ENCODE data around the gene TMEM132A.

- TF ChIP-seq CTCF (IDR thresholded peaks at IDR 0.05; ENCODE audit: low read depth, low read length), result no peak
- no peak for TF ChIP-seq MYC (IDR thresholded peaks at IDR 0.05; ENCODE audit: low read depth, low read length)
- TF ChIP-seq POLR2A (IDR thresholded peaks at IDR 0.05; ENCODE audit: extremely low read depth, insufficient read length), result no peak
- TF ChIP-seq MAX (IDR thresholded peaks at IDR 0.05; ENCODE audit: low read depth, low read length), result no peak
These were observed 31.3 kb downstream of the TMEM132A start for GRCh38 chr11:60955571-60955970.

Data from NB4 (cell line).